Measurements from ENCODE around the gene HAUS3.
A peak's percentile ranks its signal among the peaks of the same experiment; 100 is the strongest.

The HAUS3 gene

DNA sequence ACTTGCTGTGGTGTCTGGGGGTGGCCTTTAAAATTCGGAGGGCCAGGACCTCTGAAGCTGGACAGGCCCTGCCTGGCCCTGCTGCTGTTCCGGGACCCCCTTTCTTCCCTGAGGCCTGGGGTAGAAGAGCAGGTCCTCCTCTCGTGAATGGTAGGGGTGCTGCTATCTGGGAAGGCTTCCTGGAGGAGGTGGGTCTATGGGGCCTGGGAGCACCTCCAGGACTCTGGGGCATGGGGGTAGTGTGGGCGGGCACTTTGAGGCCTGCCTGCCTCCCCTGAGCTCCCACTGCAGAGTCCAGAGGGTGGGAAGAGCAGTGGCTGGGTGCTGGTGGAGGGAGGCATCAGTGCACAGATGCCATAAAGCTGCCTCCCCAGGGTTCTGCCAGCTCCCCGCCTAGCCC lies 24.9 kb upstream of the HAUS3 start:
- Histone ChIP-seq H3K27me3 (ENCODE audit: control insufficient read depth, insufficient read depth, low read length) (no peaks in the 10 kb centered on the region), H3K36me3 (ENCODE audit: control insufficient read depth, low read depth, low read length) (no peaks in the 10 kb centered on the region), H3K4me1 (ENCODE audit: control insufficient read depth, low read depth, low read length) (peaks cover 12% of the 10 kb centered on the region), H3K27ac (ENCODE audit: low read length) (no peak overlapping the region), H3K9ac (ENCODE audit: low read length) (no peak overlapping the region), H3K9me3 (ENCODE audit: control insufficient read depth, low read depth, low read length) (no peaks in the 10 kb centered on the region), H3K4me3 (ENCODE audit: low read length) (no peak overlapping the region)

DNA sequence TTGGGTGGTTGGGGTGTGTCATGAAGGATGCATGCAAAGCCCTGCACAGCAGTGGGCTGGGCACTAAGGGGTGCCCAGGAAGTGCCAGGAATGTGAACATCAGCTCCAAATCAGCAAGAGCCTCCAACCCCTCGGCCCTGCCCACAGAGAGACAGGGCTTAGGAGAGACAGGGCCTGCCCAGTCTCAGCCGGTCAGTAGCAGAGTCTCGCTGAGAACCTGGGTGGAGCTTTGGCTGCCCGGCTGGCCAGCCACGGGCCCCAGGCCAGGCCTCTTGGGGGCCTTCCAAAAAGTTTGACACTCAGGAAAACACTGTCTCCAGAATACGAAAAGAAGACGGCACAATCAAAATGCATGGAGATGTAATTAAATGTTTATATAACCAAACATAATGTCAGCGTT lies 24.3 kb upstream of the HAUS3 start:
- Histone ChIP-seq H3K9me3 (ENCODE audit: control insufficient read depth, low read depth, low read length) (no peaks in the 10 kb centered on the region), H3K36me3 (ENCODE audit: control insufficient read depth, low read depth, low read length) (no peaks in the 10 kb centered on the region), H3K9ac (ENCODE audit: low read length) (no peak overlapping the region), H3K4me1 (ENCODE audit: control insufficient read depth, low read depth, low read length) (peaks cover 12% of the 10 kb centered on the region), H3K4me3 (ENCODE audit: low read length) (no peak overlapping the region), H3K27ac (ENCODE audit: low read length) (no peak overlapping the region), H3K27me3 (ENCODE audit: control insufficient read depth, insufficient read depth, low read length) (no peaks in the 10 kb centered on the region)

DNA sequence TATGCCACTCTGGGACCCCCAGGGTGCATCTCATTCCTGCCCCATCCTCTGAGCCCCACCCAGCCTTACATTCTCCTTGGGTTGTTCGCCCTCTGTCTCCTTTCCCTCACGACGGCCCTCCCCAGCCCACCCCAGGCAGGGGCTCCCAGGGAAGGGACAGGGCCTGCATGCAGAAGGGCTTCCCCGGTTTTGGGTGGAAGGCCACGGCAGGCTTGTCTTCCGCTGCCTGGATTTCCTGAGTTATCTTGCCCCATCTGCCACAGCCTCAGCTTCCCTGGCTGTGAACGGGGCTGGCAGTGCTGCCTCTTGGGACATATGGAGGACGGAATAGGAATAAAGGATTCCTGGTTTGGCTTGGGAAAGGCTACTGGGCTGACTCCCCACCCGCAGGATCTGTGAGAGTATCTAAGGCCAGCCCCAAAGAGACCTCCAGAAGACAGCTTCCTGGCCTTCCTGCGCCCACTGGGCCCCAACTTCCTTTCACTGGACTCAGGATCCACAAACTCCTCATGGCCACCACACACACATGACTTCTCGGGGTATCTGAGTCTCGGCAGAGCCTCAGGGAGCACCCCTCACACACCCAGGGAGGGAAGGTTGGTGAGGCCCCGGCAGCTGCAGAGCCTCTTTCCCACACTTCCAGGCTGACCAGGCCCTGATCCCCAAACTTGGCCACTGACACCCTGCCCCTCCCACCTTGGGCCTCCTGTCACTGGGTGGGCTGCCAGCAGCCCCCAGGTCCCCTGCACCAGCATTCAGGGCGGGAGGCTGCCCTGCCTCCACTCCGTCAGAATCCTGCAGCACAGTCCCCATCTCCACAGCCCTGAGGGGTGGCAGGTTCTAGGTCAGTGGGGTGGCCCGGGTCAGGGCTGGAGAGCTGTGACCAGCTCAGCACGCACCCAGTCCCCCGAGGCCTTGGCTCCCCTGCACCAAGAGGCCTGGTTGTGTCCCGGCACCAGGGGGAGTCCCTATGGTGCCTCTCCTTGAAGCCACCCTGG lies 23.5 kb upstream of the HAUS3 start:
- peaks cover 12% of the 10 kb centered on the region for H3K4me1 ChIP-seq (ENCODE audit: control insufficient read depth, low read depth, low read length)
- H3K9me3 ChIP-seq (ENCODE audit: control insufficient read depth, low read depth, low read length), result no peaks in the 10 kb centered on the region
- no peaks in the 10 kb centered on the region for H3K36me3 ChIP-seq (ENCODE audit: control insufficient read depth, low read depth, low read length)
- H3K27ac ChIP-seq (ENCODE audit: low read length), result no peak overlapping the region
- no peak overlapping the region for H3K9ac ChIP-seq (ENCODE audit: low read length)
- no peak overlapping the region for H3K4me3 ChIP-seq (ENCODE audit: low read length)
- no peaks in the 10 kb centered on the region for H3K27me3 ChIP-seq (ENCODE audit: control insufficient read depth, insufficient read depth, low read length)

DNA sequence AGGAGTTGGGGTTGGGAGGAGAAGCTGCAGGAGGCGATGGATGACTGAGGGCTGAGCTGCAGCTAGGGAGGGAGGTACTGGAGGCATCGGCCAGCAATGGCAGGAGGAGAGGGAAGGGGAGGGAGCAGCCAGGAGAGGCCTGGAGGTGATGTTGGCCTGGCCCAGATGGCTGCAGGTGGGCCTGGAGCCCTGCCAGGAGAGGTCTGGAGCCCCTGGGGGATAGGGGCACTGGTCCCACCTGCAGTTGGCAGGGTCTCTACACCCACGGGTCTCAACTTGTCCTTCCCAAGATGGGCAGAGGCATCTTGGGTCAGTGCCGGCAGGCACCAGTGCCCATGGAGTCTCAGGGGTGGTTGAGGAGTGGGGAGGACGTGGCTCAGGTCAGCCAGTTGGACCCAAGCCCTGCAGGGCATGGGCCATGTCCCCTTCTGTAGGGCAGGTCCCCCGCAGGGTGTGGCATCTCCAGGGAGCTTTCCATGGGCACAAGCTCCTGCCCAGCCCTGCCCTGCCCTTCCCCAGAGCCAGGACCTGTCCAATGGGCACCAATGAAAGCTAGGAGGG lies 22.6 kb upstream of the HAUS3 start:
- no peak overlapping the region for H3K27ac ChIP-seq (ENCODE audit: low read length)
- H3K4me1 ChIP-seq (ENCODE audit: control insufficient read depth, low read depth, low read length), result peaks cover 12% of the 10 kb centered on the region
- H3K27me3 ChIP-seq (ENCODE audit: control insufficient read depth, insufficient read depth, low read length), result no peaks in the 10 kb centered on the region
- H3K9me3 ChIP-seq (ENCODE audit: control insufficient read depth, low read depth, low read length), result no peaks in the 10 kb centered on the region
- H3K9ac ChIP-seq (ENCODE audit: low read length), result no peak overlapping the region
- H3K4me3 ChIP-seq (ENCODE audit: low read length), result no peak overlapping the region
- H3K36me3 ChIP-seq (ENCODE audit: control insufficient read depth, low read depth, low read length), result no peaks in the 10 kb centered on the region

DNA sequence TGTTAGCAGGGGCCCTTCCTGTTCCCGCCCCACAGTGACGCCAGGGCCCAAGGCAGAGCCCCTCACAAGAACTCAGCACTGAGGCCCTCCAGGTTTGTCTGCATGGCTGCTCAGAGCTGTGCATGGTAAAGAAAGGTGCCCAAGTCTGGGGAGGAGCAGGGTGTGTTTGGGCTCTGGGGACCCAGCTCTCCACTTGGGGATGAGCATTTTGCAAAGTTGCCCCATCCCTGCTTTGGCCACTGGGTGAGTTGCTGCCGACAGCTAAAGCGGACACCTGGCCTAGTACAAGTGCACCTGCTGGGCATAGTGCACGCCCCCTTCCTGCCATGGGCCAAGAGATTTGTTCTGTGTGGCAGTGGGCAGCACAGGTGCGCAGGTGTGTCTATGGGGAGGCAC lies 22.0 kb upstream of the HAUS3 start:
- H3K27ac ChIP-seq (ENCODE audit: low read length), result no peak overlapping the region
- H3K9ac ChIP-seq (ENCODE audit: low read length), result no peak overlapping the region
- H3K9me3 ChIP-seq (ENCODE audit: control insufficient read depth, low read depth, low read length), result no peaks in the 10 kb centered on the region
- no peaks in the 10 kb centered on the region for H3K27me3 ChIP-seq (ENCODE audit: control insufficient read depth, insufficient read depth, low read length)
- peaks cover 7% of the 10 kb centered on the region for H3K4me1 ChIP-seq (ENCODE audit: control insufficient read depth, low read depth, low read length)
- no peak overlapping the region for H3K4me3 ChIP-seq (ENCODE audit: low read length)
- H3K36me3 ChIP-seq (ENCODE audit: control insufficient read depth, low read depth, low read length), result no peaks in the 10 kb centered on the region

DNA sequence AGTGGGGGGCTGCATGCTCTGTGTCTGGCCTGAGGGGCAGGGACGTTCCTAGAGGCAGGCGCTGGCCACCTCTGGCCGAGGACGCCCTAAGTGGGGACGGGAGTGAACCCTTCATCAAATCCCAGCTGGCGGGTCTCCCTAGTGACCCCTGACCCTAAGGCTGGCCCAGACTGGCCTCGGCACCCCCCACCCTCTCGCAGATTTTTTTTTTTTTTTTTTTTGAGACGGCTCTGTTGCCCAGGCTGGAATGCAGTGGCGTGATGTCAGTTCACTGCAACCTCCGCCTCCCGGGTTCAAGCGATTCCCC lies 21.0 kb upstream of the HAUS3 start:
- no peaks in the 10 kb centered on the region for H3K9me3 ChIP-seq (ENCODE audit: control insufficient read depth, low read depth, low read length)
- H3K36me3 ChIP-seq (ENCODE audit: control insufficient read depth, low read depth, low read length), result no peaks in the 10 kb centered on the region
- H3K4me3 ChIP-seq (ENCODE audit: low read length), result peak overlapping the region; percentile 52
- no peak overlapping the region for H3K27ac ChIP-seq (ENCODE audit: low read length)
- H3K27me3 ChIP-seq (ENCODE audit: control insufficient read depth, insufficient read depth, low read length), result no peaks in the 10 kb centered on the region
- H3K9ac ChIP-seq (ENCODE audit: low read length), result no peak overlapping the region
- H3K4me1 ChIP-seq (ENCODE audit: control insufficient read depth, low read depth, low read length), result peaks cover 7% of the 10 kb centered on the region

DNA sequence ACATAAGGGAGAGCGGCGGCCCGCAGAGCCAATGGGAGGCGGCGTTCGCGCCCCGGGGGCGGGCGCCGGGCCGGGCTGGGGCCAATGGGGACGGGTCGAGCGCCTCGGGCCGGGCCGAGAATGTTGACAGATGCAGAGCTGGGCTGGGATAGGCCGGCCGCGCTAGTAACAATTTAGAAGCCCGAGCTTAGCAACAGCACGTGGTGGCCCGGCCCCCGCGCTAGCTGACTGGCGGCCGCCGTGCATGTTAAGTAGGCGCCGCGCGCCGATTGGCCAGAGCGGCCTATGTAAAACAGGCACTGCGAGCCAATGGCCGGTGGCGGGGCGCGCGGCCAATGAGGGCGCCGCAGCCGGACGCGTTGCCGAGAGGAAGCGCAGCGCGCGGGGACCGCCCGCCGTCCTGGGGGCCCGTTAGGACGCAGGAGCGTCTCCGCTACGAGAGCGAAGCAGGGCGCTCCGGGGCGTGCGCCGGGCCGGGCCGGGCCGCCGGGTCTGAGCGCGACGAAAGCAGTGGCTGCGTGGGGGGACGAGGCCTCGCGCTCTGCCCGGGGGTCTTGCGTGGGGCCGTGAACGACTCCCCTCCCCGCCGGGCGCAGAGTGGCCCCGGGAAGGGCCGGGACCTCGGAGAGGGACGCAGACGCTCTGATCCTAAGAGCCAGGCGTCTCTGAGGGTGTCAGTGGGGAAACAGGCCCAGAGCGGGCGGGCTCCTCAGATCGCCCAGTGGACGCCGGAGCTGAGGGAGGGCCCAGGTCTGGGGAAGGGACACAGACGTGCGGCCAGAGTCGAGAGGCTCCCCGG lies 20.4 kb upstream of the HAUS3 start:
- Histone ChIP-seq H3K4me3 (ENCODE audit: low read length) (peak overlapping the region; percentile 52), H3K9me3 (ENCODE audit: control insufficient read depth, low read depth, low read length) (no peaks in the 10 kb centered on the region), H3K4me1 (ENCODE audit: control insufficient read depth, low read depth, low read length) (peaks cover 7% of the 10 kb centered on the region), H3K27ac (ENCODE audit: low read length) (no peak overlapping the region), H3K9ac (ENCODE audit: low read length) (no peak overlapping the region), H3K27me3 (ENCODE audit: control insufficient read depth, insufficient read depth, low read length) (no peaks in the 10 kb centered on the region), H3K36me3 (ENCODE audit: control insufficient read depth, low read depth, low read length) (no peaks in the 10 kb centered on the region)

DNA sequence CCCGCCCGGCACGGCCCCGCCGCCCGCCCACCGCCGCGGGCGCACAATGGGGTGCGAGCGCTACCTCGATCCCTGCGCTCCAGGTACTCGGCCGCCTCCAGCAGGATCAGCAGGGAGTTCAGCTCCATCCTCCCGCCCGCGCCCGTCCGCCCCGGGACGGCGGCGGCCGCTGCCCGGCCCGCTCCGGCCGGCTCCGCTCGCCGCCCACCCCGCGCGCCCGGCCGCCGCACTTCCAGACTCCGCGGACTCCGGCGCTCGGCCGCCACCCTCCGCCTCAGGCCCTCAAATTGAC lies 19.9 kb upstream of the HAUS3 start, which contains the start of gene MXD4:
TSS of gene MXD4 (minus strand) at position 257 of the 292 bp plus-strand sequence. CDS start at position 128, 129 bp downstream.
- Histone ChIP-seq H3K27ac (ENCODE audit: low read length) (no peak within 1 kb of the TSS), H3K9ac (ENCODE audit: low read length) (peak within 1 kb of the TSS; percentile 17), H3K36me3 (ENCODE audit: control insufficient read depth, low read depth, low read length) (no peaks in the 10 kb centered on the region), H3K4me1 (ENCODE audit: control insufficient read depth, low read depth, low read length) (peaks cover 7% of the 10 kb centered on the region), H3K27me3 (ENCODE audit: control insufficient read depth, insufficient read depth, low read length) (no peaks in the 10 kb centered on the region), H3K4me3 (ENCODE audit: low read length) (peak within 1 kb of the TSS; percentile 65), H3K9me3 (ENCODE audit: control insufficient read depth, low read depth, low read length) (no peaks in the 10 kb centered on the region)

DNA sequence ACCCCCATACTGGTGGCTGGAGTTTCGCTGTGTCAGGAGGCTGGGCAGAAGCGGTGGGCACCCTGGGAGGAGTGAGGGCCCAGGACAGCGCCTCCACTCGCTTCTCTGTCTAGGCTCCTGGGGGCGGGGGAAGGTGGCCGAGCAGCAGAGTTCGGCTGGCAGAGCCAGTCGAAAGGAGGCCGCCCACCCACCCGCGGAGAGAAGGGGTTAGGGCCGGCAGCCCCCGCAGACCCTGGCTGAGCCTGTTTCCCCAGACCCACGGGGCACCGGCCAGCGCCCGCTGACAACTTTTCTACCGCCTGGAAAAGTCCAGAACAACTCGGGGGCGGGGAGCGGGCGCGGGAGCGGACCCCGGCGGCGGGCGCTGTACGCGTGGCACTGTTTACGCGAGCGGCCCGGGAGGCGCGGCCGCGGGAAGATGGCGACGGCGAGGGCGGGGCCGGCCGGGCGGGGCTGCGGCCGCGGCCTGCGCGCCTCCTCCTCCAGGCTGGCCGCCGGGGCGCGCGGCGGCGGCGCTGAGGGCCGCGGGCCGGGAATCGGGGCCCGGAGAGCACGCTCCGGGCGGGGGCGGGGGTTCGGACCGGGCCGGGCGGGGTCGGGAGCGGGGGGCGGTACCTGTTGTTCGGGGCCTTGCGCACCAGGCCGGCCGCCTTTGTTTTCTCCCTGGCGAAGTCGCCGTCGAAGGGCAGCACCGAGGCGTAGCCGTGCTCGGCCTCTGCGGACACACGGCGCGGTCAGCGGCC lies 19.4 kb upstream of the HAUS3 start:
- H3K4me3 ChIP-seq (ENCODE audit: low read length), result peak overlapping the region; percentile 65
- peaks cover 7% of the 10 kb centered on the region for H3K4me1 ChIP-seq (ENCODE audit: control insufficient read depth, low read depth, low read length)
- H3K36me3 ChIP-seq (ENCODE audit: control insufficient read depth, low read depth, low read length), result no peaks in the 10 kb centered on the region
- H3K27ac ChIP-seq (ENCODE audit: low read length), result no peak overlapping the region
- no peaks in the 10 kb centered on the region for H3K9me3 ChIP-seq (ENCODE audit: control insufficient read depth, low read depth, low read length)
- H3K9ac ChIP-seq (ENCODE audit: low read length), result peak overlapping the region; percentile 17
- H3K27me3 ChIP-seq (ENCODE audit: control insufficient read depth, insufficient read depth, low read length), result no peaks in the 10 kb centered on the region

DNA sequence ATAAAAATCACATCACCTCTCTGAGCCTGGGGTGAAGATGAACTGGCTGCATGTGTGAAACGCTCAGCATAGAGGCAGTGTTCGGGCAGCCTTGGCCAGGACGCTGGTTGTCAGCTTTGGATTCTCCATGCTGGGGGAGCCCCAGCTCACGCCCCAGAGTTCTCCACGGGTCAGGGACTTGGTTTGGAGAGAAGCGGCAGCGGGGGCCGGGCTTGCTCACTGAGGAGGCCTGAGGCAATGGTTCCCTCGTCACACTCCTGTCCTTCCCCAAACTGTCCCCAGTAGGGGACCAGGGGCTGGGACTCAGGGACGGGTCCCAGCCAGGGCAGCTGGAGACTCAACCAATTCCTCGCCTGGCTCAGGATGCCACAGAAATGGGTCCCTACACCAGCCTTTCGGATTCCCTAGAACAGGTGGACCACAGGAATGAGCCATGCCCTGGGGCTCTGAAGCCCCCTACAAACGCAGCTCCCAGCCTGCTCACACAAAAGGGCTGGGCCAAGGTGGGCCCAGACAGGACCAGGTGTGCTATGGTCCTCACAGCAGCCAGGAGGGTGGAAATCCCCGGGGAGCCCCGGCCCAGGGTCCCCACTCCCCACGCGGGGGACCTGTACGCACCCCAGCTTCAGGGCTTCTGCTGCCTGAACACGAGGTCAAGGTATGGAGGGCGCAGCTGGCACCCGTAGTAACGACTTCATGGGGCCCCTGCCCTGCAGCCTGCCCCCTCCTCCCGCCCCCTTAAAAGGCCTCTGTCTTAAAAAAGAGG lies 18.6 kb upstream of the HAUS3 start:
- Histone ChIP-seq H3K36me3 (ENCODE audit: control insufficient read depth, low read depth, low read length) (no peaks in the 10 kb centered on the region), H3K9me3 (ENCODE audit: control insufficient read depth, low read depth, low read length) (no peaks in the 10 kb centered on the region), H3K4me1 (ENCODE audit: control insufficient read depth, low read depth, low read length) (peaks cover 7% of the 10 kb centered on the region), H3K27me3 (ENCODE audit: control insufficient read depth, insufficient read depth, low read length) (no peaks in the 10 kb centered on the region), H3K9ac (ENCODE audit: low read length) (peak overlapping the region; percentile 17), H3K27ac (ENCODE audit: low read length) (no peak overlapping the region), H3K4me3 (ENCODE audit: low read length) (peak overlapping the region; percentile 65)
